ENCODE results near the gene IQCK. TPM values are rescaled to one million over a fixed set of nuclear protein-coding genes. Genes with fewer than 3 reads are reported as not detected.
"Not testable (repeated sequence)": the region's sequence is repeated elsewhere in the genome, so short reads cannot be mapped to it uniquely, and the experiment has no call there.

Gene IQCK
- total RNA-seq, 1 donor from 2014 or later = 16.7 TPM

GRCh38 chr16:19700319-19700781, 17.7 kb upstream of the IQCK start:
- peak; percentile 74 for DNase-seq

- no peak for DNase-seq
These were observed 17.0 kb upstream of the IQCK start for GRCh38 chr16:19701091-19701490.

- DNase-seq = no peak
These were observed 14.7 kb upstream of the IQCK start for GRCh38 chr16:19703172-19703889.

- peak; percentile 96 for DNase-seq
These were observed 13.5 kb upstream of the IQCK start for GRCh38 chr16:19704321-19705145.

- DNase-seq = no peak
These were observed 12.9 kb upstream of the IQCK start for GRCh38 chr16:19705146-19705501.

GRCh38 chr16:19705843-19706242, 12.2 kb upstream of the IQCK start:
- no peak for DNase-seq

- DNase-seq = no peak
These were observed 11.2 kb upstream of the IQCK start for GRCh38 chr16:19706846-19707245.

GRCh38 chr16:19707569-19708295, 10.3 kb upstream of the IQCK start:
- DNase-seq = no peak

- no peak for DNase-seq
These were observed 9.5 kb upstream of the IQCK start for GRCh38 chr16:19708296-19709205.

- DNase-seq = no peak
These were observed 8.5 kb upstream of the IQCK start for GRCh38 chr16:19709381-19710136.

GRCh38 chr16:19710191-19710908, 7.7 kb upstream of the IQCK start:
- DNase-seq = peak; percentile 62

GRCh38 chr16:19710991-19711545, 7.0 kb upstream of the IQCK start:
- peak; percentile 76 for DNase-seq

GRCh38 chr16:19711643-19712042, 6.4 kb upstream of the IQCK start:
- DNase-seq = no peak

- DNase-seq = no peak
These were observed 5.5 kb upstream of the IQCK start for GRCh38 chr16:19712418-19713058.

GRCh38 chr16:19713697-19714096, 4.4 kb upstream of the IQCK start:
- no peak for DNase-seq

- DNase-seq = no peak
These were observed 2.5 kb upstream of the IQCK start for GRCh38 chr16:19715566-19715965.

GRCh38 chr16:19716183-19716582, 1.9 kb upstream of the IQCK start:
- no peak for DNase-seq

- DNase-seq = not testable (repeated sequence)
These were observed 1.3 kb upstream of the IQCK start for GRCh38 chr16:19716728-19717127.

- peak; percentile 50 for DNase-seq
These were observed 757 bp upstream of the IQCK start for GRCh38 chr16:19717314-19717713.

GRCh38 chr16:19718624-19718965, 524 bp downstream of the IQCK start:
- DNase-seq = no peak

Measured in dermis blood vessel endothelial cell (primary cell).